Calu3 (cell line): ENCODE measurements around the gene MACROD2. TPM values are rescaled to one million over a fixed set of nuclear protein-coding genes. Genes with fewer than 3 reads are reported as not detected.

Experiments used
- BruUV-seq: library from RNA; stranded (reverse); fragments of 400-500 nt; replicated peaks from 2 replicates; lab custom pipeline; 2021; lab: Mats Ljungman, UMichigan
- CTCF ChIA-PET: fragments of 300-600 bp; sonication (Branson Sonifier 250); formaldehyde crosslinking; loops from one replicate; lab custom pipeline; 2022; ENCODE audit warnings: antibody characterized with exemption; lab: Charles Lee
- DNase-seq: peaks from one replicate; pipeline ENCODE4 v3.0.0; 2022
- H3K27ac Mint-ChIP-seq: one replicate; pipeline ENCODE4 v1.8.0; 2022; ENCODE audit warnings: mixed read lengths; ENCODE audit not compliant: unreplicated experiment
- H3K27me3 Mint-ChIP-seq: one replicate; pipeline ENCODE4 v1.8.0; 2022; ENCODE audit warnings: mixed read lengths; ENCODE audit not compliant: unreplicated experiment
- H3K36me3 Mint-ChIP-seq: one replicate; pipeline ENCODE4 v1.8.0; 2022; ENCODE audit warnings: mild to moderate bottlenecking, moderate library complexity, mixed read lengths; ENCODE audit not compliant: insufficient read depth, unreplicated experiment
- H3K4me1 Mint-ChIP-seq: one replicate; pipeline ENCODE4 v1.8.0; 2022; ENCODE audit warnings: mild to moderate bottlenecking, low read depth, mixed read lengths; ENCODE audit not compliant: unreplicated experiment
- H3K4me3 Mint-ChIP-seq: one replicate; pipeline ENCODE4 v1.8.0; 2022; ENCODE audit warnings: mild to moderate bottlenecking, low read depth, moderate library complexity, mixed read lengths; ENCODE audit not compliant: unreplicated experiment
- H3K9me3 Mint-ChIP-seq: one replicate; pipeline ENCODE4 v1.8.0; 2022; ENCODE audit warnings: low read depth, mixed read lengths; ENCODE audit not compliant: unreplicated experiment
- CTCF ChIP-seq: fragments of 200-600 bp; IDR thresholded peaks from one replicate; pipeline ENCODE4 v1.8.0; 2022; ENCODE audit warnings: antibody characterized with exemption; ENCODE audit not compliant: unreplicated experiment
- intact Hi-C: fragments of 100-400 bp; cut with micrococcal nuclease; formaldehyde crosslinking; loops from one replicate; pipeline ENCODE4 v1.10.0; 2022; ENCODE audit not compliant: unreplicated experiment
- total RNA-seq: library from RNA; stranded (reverse); gene quantifications from 2 replicates; pipeline ENCODE4 v1.2.3, GENCODE V29; 2022

MACROD2 gene
- total RNA-seq, 1 experiment from 2014 or later = 29.4 TPM

GRCh38 chr20:14432597-14432996 is 437.3 kb downstream of the MACROD2 start:
- no peak for TF ChIP-seq CTCF
- intact Hi-C loops = no loop called here
- no TSS peak for BruUV-seq
- Mint-ChIP-seq H3K9me3 (no peaks in the 10 kb centered on the region), H3K27ac (no peak overlapping the region), H3K36me3 (no peaks in the 10 kb centered on the region), H3K27me3 (no peaks in the 10 kb centered on the region), H3K4me1 (peaks cover 9% of the 10 kb centered on the region), H3K4me3 (no peak overlapping the region)
- CTCF ChIA-PET = no interaction called here
- DNase-seq = no peak

GRCh38 chr20:14434384-14435136 is 439.2 kb downstream of the MACROD2 start:
- CTCF ChIA-PET = interaction anchor here (0.5 kb wide), 1 partner anchor 106 kb away, joined by 3 read pairs; no protein-coding TSS in a partner anchor
- no peak for DNase-seq
- H3K4me3 Mint-ChIP-seq = no peak overlapping the region
- intact Hi-C loops = no loop called here
- H3K9me3 Mint-ChIP-seq = peaks cover 6% of the 10 kb centered on the region
- no TSS peak for BruUV-seq
- peaks cover 9% of the 10 kb centered on the region for H3K4me1 Mint-ChIP-seq
- no peak for TF ChIP-seq CTCF
- H3K36me3 Mint-ChIP-seq = no peaks in the 10 kb centered on the region
- no peak overlapping the region for H3K27ac Mint-ChIP-seq
- no peaks in the 10 kb centered on the region for H3K27me3 Mint-ChIP-seq

- BruUV-seq = no TSS peak
- intact Hi-C loops = no loop called here
- TF ChIP-seq CTCF = no peak
- Mint-ChIP-seq H3K9me3 (peaks cover 6% of the 10 kb centered on the region), H3K27me3 (no peaks in the 10 kb centered on the region), H3K36me3 (no peaks in the 10 kb centered on the region), H3K4me1 (peaks cover 8% of the 10 kb centered on the region), H3K4me3 (no peak overlapping the region), H3K27ac (no peak overlapping the region)
- CTCF ChIA-PET = no interaction called here
- DNase-seq = no peak
These were observed 445.9 kb downstream of the MACROD2 start for GRCh38 chr20:14441201-14441600.

GRCh38 chr20:14444106-14444505 is 448.8 kb downstream of the MACROD2 start:
- BruUV-seq = no TSS peak
- no peaks in the 10 kb centered on the region for H3K9me3 Mint-ChIP-seq
- H3K27me3 Mint-ChIP-seq = no peaks in the 10 kb centered on the region
- H3K4me3 Mint-ChIP-seq = no peak overlapping the region
- intact Hi-C loops = no loop called here
- DNase-seq = no peak
- no peak for TF ChIP-seq CTCF
- H3K36me3 Mint-ChIP-seq = no peaks in the 10 kb centered on the region
- H3K27ac Mint-ChIP-seq = no peak overlapping the region
- CTCF ChIA-PET = no interaction called here
- peaks cover 25% of the 10 kb centered on the region for H3K4me1 Mint-ChIP-seq
